ENCODE measurements around the gene PWWP2B. TPM values are rescaled to one million over a fixed set of nuclear protein-coding genes. Genes with fewer than 3 reads are reported as not detected.

Gene PWWP2B
- total and polyA plus RNA-seq, 7 experiments from 2014 or later = 1.5 to 22.2 (median 11.5) TPM

DNA sequence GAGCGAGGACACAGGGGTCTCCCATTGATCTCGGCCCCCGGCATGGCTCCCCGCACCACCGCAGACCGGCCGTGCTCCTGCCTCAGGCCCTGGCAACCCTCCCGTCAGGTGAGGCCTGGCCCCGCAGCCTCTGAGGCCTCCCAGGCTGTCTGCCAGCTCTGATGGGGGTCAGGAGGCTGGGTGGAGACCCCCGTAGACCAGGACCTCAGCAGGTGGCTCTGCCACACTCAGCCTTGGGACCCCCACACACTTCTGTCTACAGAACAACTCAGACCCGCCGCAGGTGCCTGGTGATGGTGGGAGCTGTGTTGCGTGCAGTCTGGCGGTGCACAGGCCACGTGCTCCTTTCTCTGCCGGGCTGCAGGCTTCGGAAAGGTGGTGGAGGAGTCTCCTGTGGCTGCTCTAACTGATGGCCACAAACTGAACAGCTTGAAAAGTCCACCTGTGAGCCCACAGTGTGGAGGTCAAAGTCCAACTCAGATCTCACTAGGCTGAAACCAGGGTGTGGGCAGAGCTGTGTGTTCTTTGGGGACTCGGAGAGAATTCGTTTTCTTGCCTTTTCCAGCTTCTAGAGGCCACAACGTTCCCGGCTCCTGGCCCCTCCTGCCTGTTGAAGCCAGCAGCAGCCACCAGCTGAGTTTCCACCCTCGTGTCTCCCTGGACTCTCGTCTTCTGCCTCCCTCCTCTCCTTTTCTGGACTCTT, 62.5 kb downstream of the PWWP2B start:
- no peak for ATAC-seq
- ChIA-PET CTCF (interaction anchor here (1.0 to 2.8 kb wide), 12 partner anchors 73 to 184 kb away, joined by 3 to 18 read pairs (median 4); no protein-coding TSS in a partner anchor), POLR2A (interaction anchor here (0.5 to 1.6 kb wide), 2 partner anchors 77 to 130 kb away, joined by 3 to 4 read pairs; no protein-coding TSS in a partner anchor)
- Mint-ChIP-seq H3K4me1 (peaks cover 0 to 6% (median 0%) of the 10 kb centered on the region in 7 donors), H3K27me3 (no peaks in the 10 kb centered on the region), H3K9me3 (no peaks in the 10 kb centered on the region), H3K27ac (no peak overlapping the region), H3K36me3 (no peaks in the 10 kb centered on the region), H3K4me3 (no peak overlapping the region)
- intact Hi-C loops (cut with micrococcal nuclease) = no loop called here
- H3K9me3 ChIP-seq (ENCODE audit: control insufficient read depth in 2 of 3, low read length in 3 of 3) = no peaks in the 10 kb centered on the region
- no peak overlapping the region for H3K4me3 ChIP-seq (ENCODE audit: low read length)
- no peaks in the 10 kb centered on the region for H3K4me1 ChIP-seq (ENCODE audit: control insufficient read depth in 2 of 2, insufficient read depth in 2 of 2, low read length in 2 of 2)
- H3K27ac ChIP-seq (ENCODE audit: low read depth, low read length) = no peak overlapping the region
- no peaks in the 10 kb centered on the region for H3K36me3 ChIP-seq (ENCODE audit: control insufficient read depth in 2 of 3, insufficient read depth in 3 of 3, low read length in 3 of 3)
- no peak for DNase-seq
- H3K27me3 ChIP-seq (ENCODE audit: control insufficient read depth in 2 of 2, insufficient read depth in 2 of 2, low read length in 2 of 2) = no peaks in the 10 kb centered on the region

DNA sequence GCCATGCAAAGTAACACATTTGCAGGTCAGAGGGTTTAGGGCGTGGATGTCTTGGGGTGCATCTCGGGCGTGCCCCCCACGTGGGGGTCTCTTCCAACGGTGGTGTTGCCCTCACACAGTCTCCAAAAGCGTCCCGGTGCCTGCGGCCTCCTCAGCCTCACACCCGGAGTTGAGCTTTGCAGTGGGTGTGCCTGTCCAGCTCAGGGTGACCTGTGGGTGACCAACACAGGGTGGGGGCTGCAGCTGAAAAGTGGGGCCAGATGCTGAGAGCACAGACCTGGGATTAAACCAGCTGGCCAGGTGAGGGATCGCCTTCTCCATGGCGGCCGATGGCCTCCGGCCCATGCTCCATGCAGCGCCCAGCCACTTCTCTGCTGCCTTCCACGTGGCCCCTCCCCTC, 63.1 kb downstream of the PWWP2B start:
- no peaks in the 10 kb centered on the region for H3K36me3 ChIP-seq (ENCODE audit: control insufficient read depth in 2 of 3, insufficient read depth in 3 of 3, low read length in 3 of 3)
- POLR2A ChIA-PET = interaction anchor here (0.5 to 1.6 kb wide), 2 partner anchors 77 to 129 kb away, joined by 3 to 4 read pairs; no protein-coding TSS in a partner anchor
- no peaks in the 10 kb centered on the region for H3K36me3 Mint-ChIP-seq
- peaks cover 0 to 6% (median 0%) of the 10 kb centered on the region in 7 donors for H3K4me1 Mint-ChIP-seq
- no peak overlapping the region for H3K27ac ChIP-seq (ENCODE audit: low read depth, low read length)
- ATAC-seq (no peak), DNase-seq (no peak)
- H3K27ac Mint-ChIP-seq = no peak overlapping the region
- H3K4me3 ChIP-seq (ENCODE audit: low read length) = no peak overlapping the region
- intact Hi-C loops (cut with micrococcal nuclease) = no loop called here
- H3K4me1 ChIP-seq (ENCODE audit: control insufficient read depth in 2 of 2, insufficient read depth in 2 of 2, low read length in 2 of 2) = no peaks in the 10 kb centered on the region
- CTCF ChIA-PET = interaction anchor here (0.9 to 2.8 kb wide), 7 partner anchors 75 to 183 kb away, joined by 3 to 18 read pairs (median 5); no protein-coding TSS in a partner anchor
- H3K9me3 Mint-ChIP-seq = no peaks in the 10 kb centered on the region
- H3K27me3 ChIP-seq (ENCODE audit: control insufficient read depth in 2 of 2, insufficient read depth in 2 of 2, low read length in 2 of 2) = no peaks in the 10 kb centered on the region
- no peaks in the 10 kb centered on the region for H3K27me3 Mint-ChIP-seq
- no peak overlapping the region for H3K4me3 Mint-ChIP-seq
- H3K9me3 ChIP-seq (ENCODE audit: control insufficient read depth in 2 of 3, low read length in 3 of 3) = no peaks in the 10 kb centered on the region

- no peak for DNase-seq
- H3K36me3 Mint-ChIP-seq = no peaks in the 10 kb centered on the region
- ChIA-PET CTCF (interaction anchor here (0.9 to 2.8 kb wide), 4 partner anchors 79 to 179 kb away, joined by 3 to 18 read pairs (median 6); no protein-coding TSS in a partner anchor), POLR2A (no interaction called here)
- no peaks in the 10 kb centered on the region for H3K9me3 ChIP-seq (ENCODE audit: control insufficient read depth in 2 of 3, low read length in 3 of 3)
- H3K9me3 Mint-ChIP-seq = no peaks in the 10 kb centered on the region
- H3K27me3 Mint-ChIP-seq = no peaks in the 10 kb centered on the region
- no peak overlapping the region for H3K27ac Mint-ChIP-seq
- H3K4me1 ChIP-seq (ENCODE audit: control insufficient read depth in 2 of 2, insufficient read depth in 2 of 2, low read length in 2 of 2) = no peaks in the 10 kb centered on the region
- no peak overlapping the region for H3K4me3 Mint-ChIP-seq
- H3K36me3 ChIP-seq (ENCODE audit: control insufficient read depth in 2 of 3, insufficient read depth in 3 of 3, low read length in 3 of 3) = no peaks in the 10 kb centered on the region
- H3K4me3 ChIP-seq (ENCODE audit: low read length) = no peak overlapping the region
- intact Hi-C loops (cut with micrococcal nuclease) = no loop called here
- H3K27ac ChIP-seq (ENCODE audit: low read depth, low read length) = no peak overlapping the region
- H3K27me3 ChIP-seq (ENCODE audit: control insufficient read depth in 2 of 2, insufficient read depth in 2 of 2, low read length in 2 of 2) = no peaks in the 10 kb centered on the region
- ATAC-seq = no peak
- peaks cover 0 to 6% (median 0%) of the 10 kb centered on the region in 7 donors for H3K4me1 Mint-ChIP-seq
Observed at GRCh38 chr10:132460691-132461090, 63.7 kb downstream of the PWWP2B start.

- no peaks in the 10 kb centered on the region for H3K9me3 Mint-ChIP-seq
- H3K27me3 ChIP-seq (ENCODE audit: control insufficient read depth in 2 of 2, insufficient read depth in 2 of 2, low read length in 2 of 2) = no peaks in the 10 kb centered on the region
- H3K27ac ChIP-seq (ENCODE audit: low read depth, low read length) = no peak overlapping the region
- H3K4me1 Mint-ChIP-seq = peaks cover 0 to 6% (median 0%) of the 10 kb centered on the region in 7 donors
- H3K36me3 Mint-ChIP-seq = no peaks in the 10 kb centered on the region
- intact Hi-C loops (cut with micrococcal nuclease) = no loop called here
- no peak overlapping the region for H3K4me3 ChIP-seq (ENCODE audit: low read length)
- no peaks in the 10 kb centered on the region for H3K36me3 ChIP-seq (ENCODE audit: control insufficient read depth in 2 of 3, insufficient read depth in 3 of 3, low read length in 3 of 3)
- no peaks in the 10 kb centered on the region for H3K9me3 ChIP-seq (ENCODE audit: control insufficient read depth in 2 of 3, low read length in 3 of 3)
- ChIA-PET POLR2A (no interaction called here), CTCF (interaction anchor here (0.6 to 0.9 kb wide), 2 partner anchors 78 to 179 kb away, joined by 3 read pairs; no protein-coding TSS in a partner anchor)
- no peak for DNase-seq
- no peaks in the 10 kb centered on the region for H3K27me3 Mint-ChIP-seq
- H3K27ac Mint-ChIP-seq = no peak overlapping the region
- ATAC-seq = no peak
- H3K4me1 ChIP-seq (ENCODE audit: control insufficient read depth in 2 of 2, insufficient read depth in 2 of 2, low read length in 2 of 2) = no peaks in the 10 kb centered on the region
- no peak overlapping the region for H3K4me3 Mint-ChIP-seq
Observed at GRCh38 chr10:132461103-132461682, 64.2 kb downstream of the PWWP2B start.

DNA sequence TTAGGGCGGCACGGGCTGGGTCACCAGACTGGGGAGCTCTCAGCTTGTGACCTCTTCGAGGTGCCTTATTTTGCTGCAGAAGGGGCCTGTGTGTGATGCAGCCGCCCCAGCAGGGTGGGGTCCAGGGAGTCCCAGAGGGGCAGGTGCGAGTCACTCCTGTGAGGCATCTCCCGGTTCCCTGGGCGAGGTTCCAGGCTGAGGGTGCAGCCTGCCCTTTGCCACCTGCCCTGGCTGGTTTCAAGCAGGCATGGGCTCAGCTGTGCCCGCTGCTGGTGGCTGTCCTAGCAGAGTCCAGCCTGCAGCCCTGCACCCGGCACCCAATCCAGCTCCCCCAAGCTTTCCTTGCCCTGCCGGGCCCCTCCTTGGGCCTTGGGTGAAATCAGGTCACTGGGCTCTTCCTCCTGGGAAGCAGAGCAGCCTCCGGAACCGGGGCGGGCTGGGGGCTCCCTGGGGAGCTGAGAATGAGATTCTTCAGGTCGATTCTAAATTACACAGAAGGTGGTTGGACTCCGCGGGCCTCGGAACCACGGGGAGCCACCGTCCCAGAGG, 64.8 kb downstream of the PWWP2B start:
- H3K4me3 Mint-ChIP-seq = no peak overlapping the region
- no peak overlapping the region for H3K27ac ChIP-seq (ENCODE audit: low read depth, low read length)
- intact Hi-C loops (cut with micrococcal nuclease) = no loop called here
- H3K9me3 Mint-ChIP-seq = no peaks in the 10 kb centered on the region
- H3K4me3 ChIP-seq (ENCODE audit: low read length) = no peak overlapping the region
- ATAC-seq (no peak), DNase-seq (no peak)
- H3K27ac Mint-ChIP-seq = no peak overlapping the region
- no peaks in the 10 kb centered on the region for H3K36me3 Mint-ChIP-seq
- H3K27me3 Mint-ChIP-seq = no peaks in the 10 kb centered on the region
- H3K4me1 Mint-ChIP-seq = peaks cover 0 to 6% (median 0%) of the 10 kb centered on the region in 7 donors
- POLR2A ChIA-PET = no interaction called here
- CTCF ChIA-PET = interaction anchor here (0.6 kb wide), 1 partner anchor 178 kb away, joined by 3 read pairs; no protein-coding TSS in a partner anchor
- H3K4me1 ChIP-seq (ENCODE audit: control insufficient read depth in 2 of 2, insufficient read depth in 2 of 2, low read length in 2 of 2) = no peaks in the 10 kb centered on the region
- H3K27me3 ChIP-seq (ENCODE audit: control insufficient read depth in 2 of 2, insufficient read depth in 2 of 2, low read length in 2 of 2) = no peaks in the 10 kb centered on the region
- H3K36me3 ChIP-seq (ENCODE audit: control insufficient read depth in 2 of 3, insufficient read depth in 3 of 3, low read length in 3 of 3) = no peaks in the 10 kb centered on the region
- H3K9me3 ChIP-seq (ENCODE audit: control insufficient read depth in 2 of 3, low read length in 3 of 3) = no peaks in the 10 kb centered on the region

DNA sequence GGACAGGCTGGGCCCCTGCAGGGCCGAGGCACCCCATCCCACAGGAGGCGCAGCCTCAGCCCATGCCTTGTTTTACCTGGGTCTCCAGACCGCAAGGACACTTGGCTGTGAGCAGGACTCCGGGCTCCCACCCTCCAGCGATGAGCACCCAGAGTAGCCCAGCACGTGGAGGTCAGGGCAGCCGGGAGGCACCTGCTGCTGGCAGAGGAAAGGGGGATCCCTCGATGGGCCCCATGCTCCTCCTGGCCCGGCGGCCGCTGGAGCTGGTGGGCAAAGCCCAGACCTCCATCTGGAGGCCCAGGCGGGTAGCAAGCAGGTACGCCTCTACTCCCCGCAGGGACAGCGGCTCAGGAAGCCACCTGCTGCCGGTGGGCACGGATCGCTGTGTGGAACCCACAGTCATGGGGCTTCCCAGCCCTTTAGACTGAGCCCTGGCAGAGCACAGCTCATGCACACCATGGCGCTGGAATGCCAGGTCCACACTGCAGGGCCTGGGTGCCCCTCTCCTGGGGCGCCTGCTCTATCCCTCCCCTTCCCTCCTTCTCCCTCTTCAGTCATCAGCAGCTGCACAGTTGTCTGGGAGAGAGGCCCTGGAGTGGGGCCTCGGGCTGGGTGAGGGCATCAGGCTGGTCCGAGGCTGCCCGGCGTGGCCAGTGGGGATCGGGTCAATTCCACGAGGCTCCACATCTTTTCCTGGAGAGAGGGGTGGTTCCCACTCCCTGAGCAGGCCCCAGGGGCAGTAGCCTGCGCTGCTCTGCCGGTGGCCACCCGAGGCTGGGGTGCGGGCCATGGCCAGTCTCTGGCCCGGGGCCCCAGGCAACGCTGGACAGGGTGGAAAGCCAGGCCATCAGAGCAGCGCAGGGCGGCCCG, 65.7 kb downstream of the PWWP2B start:
- ChIA-PET POLR2A (no interaction called here), CTCF (no interaction called here)
- ATAC-seq (no peak), DNase-seq (no peak)
- Mint-ChIP-seq H3K4me3 (no peak overlapping the region), H3K27ac (no peak overlapping the region), H3K4me1 (peaks cover 0 to 6% (median 0%) of the 10 kb centered on the region in 7 donors), H3K36me3 (no peaks in the 10 kb centered on the region), H3K27me3 (no peaks in the 10 kb centered on the region), H3K9me3 (no peaks in the 10 kb centered on the region)
- Histone ChIP-seq H3K27me3 (ENCODE audit: control insufficient read depth in 2 of 2, insufficient read depth in 2 of 2, low read length in 2 of 2) (no peaks in the 10 kb centered on the region), H3K27ac (ENCODE audit: low read depth, low read length) (no peak overlapping the region), H3K9me3 (ENCODE audit: control insufficient read depth in 2 of 3, low read length in 3 of 3) (no peaks in the 10 kb centered on the region), H3K4me1 (ENCODE audit: control insufficient read depth in 2 of 2, insufficient read depth in 2 of 2, low read length in 2 of 2) (no peaks in the 10 kb centered on the region), H3K4me3 (ENCODE audit: low read length) (no peak overlapping the region), H3K36me3 (ENCODE audit: control insufficient read depth in 2 of 3, insufficient read depth in 3 of 3, low read length in 3 of 3) (no peaks in the 10 kb centered on the region)
- intact Hi-C loops (cut with micrococcal nuclease) = no loop called here

All from naive thymus-derived CD4-positive, alpha-beta T cell (primary cell).